SIG-M5 treated with dmso at 0.1 percent for 504 hours (cell line): ENCODE data around the gene RRAS2.
"Not testable (repeated sequence)": the region's sequence is repeated elsewhere in the genome, so short reads cannot be mapped to it uniquely, and the experiment has no call there.

Experiments used
- DNase-seq: peaks from one replicate; lab custom pipeline; 2025; ENCODE audit not compliant: unreplicated experiment; lab: John Stamatoyannopoulos, UW

RRAS2 gene

GRCh38 chr11:14308897-14309387, 50.0 kb downstream of the RRAS2 start:
- no peak for DNase-seq

DNA sequence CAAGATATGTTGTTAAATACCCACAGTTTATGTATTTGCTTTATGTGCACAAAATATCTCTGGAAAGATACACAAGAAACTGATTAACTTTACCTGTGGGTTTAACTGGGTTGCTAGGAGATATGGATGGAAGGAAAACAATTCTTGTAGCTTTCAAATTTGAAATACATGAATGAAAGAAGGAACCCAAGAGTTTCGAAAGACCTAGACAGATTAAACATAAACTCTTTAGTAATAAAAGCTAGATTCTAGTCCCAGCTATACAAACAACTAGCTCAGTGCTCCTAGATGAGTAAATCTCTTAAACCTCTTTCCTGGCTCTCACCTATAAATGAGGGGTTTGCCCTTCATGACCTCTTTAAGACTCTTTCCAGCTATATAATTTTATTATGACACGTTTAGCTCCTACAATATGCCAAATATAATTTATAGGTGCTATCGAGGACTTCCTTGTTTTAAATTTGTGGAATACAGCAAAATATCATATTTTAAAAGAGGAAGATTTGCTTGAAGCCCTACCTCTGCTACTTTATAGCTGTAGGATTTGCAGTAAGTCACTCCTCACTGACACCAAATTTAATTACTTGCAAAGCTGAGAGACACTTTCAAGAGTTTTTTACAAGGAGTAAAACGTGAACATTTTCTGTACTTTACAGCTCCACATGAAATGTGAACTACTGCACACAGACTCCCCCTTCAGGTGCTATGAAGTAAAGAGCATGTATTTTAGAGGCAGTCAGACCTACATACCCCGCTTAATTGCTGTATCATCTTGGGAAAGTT, 50.7 kb downstream of the RRAS2 start:
- peak; percentile 60 for DNase-seq

- no peak for DNase-seq
These were observed 52.5 kb downstream of the RRAS2 start for GRCh38 chr11:14306481-14306880.

DNA sequence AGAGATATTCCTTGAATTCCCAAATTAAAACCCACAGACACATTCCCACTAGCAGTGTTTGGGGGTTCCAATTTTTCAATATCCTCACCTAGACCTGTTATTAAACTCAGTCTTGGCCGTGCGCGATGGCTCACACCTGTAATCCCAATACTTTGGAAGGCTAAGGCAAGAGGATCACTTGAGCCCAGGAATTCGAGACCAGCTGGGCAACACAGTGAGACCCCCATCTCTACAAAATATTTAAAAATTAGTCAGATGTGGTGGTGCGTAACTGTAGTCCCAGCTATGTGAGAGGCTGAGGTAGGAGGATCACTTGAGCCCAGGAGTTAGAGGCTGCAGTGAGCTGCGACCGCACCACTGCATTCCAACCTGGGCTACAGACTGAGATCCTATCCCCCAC, 53.3 kb downstream of the RRAS2 start:
- DNase-seq = no peak

GRCh38 chr11:14304601-14305000, 54.4 kb downstream of the RRAS2 start:
- no peak for DNase-seq

- DNase-seq = peak; percentile 82
These were observed 58.2 kb downstream of the RRAS2 start for GRCh38 chr11:14300661-14301304.

DNA sequence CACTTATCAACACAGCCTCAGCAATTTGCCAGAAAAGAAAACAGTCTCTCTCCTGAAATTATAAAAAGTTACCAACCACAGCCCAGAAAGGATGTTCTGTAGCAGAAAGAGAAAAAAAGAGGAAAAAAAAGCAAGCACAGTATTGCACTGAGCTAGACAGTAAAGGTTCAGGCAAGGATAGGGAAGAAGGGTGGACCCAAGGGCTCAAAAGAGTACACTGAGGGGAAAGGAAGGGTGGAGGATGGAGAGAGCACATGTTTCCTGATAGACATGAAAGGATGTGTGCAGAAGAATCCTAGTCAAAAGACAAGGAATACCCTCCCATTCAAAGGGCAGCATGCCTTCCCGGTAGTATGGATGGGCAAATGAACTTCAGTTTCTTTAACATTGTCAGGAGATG, 59.1 kb downstream of the RRAS2 start:
- DNase-seq = no peak

GRCh38 chr11:14290422-14290821, 68.6 kb downstream of the RRAS2 start:
- no peak for DNase-seq

- peak; percentile 4 for DNase-seq
These were observed 70.6 kb downstream of the RRAS2 start for GRCh38 chr11:14288189-14288935.

GRCh38 chr11:14278869-14279268, 80.1 kb downstream of the RRAS2 start:
- DNase-seq = not testable (repeated sequence)

- DNase-seq = no peak
These were observed 83.9 kb downstream of the RRAS2 start for GRCh38 chr11:14275076-14275475.

DNA sequence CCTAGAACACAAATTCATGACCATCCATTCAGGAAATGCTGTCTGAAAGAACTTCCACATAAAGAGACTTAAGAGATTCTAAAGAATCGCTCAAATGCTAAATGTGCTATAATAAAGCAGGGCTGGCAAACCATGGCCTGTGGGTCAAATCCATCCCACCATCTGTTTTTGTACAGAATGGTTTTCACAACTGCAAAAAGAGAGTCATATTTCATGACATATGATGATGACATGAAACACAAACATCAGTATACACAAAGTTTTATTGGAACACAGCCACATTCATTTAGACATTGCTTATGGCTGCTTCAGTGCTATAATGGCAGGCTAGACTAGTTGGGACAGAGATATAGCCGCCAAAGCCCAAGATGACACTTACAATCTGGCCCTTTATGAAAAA, 85.1 kb downstream of the RRAS2 start:
- DNase-seq = no peak

DNA sequence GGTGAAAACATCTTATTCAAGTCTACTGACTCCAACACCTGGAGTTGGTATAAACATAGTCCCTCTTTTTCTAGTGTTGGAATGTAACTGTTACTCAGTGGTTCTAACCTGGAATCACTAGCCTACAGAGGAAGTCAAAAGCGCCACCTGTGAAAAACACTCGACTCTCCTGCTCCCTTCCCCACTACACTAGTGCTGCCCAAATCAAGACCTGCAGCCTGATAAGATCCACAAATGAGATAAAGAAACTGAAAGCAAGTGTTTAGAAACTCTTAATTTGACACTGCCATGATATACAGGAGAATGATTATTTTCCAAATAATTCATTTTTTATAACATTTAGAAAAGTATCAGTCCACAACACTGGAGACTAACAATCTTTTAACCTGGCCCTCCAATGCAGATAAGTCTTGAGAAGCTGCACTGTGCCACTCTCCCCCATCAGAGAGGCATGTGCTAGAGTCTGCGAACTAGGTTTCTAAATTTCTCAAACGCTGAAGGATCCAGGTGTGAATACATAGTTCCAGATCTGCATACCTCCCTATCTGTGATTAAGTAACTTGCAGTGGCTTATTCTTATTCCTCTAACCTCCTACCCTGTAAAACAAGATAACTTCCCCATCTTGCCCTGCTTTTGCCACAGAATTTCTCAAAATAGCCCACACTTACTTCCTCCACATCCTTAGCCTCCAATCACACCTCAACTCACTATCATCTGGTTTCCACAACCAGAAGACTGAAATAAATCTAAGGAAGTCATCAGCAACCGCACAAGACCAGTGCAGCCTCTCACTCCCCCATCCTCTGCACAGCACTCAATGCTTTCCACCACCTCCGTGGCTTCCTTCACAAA, 88.1 kb downstream of the RRAS2 start:
- peak; percentile 95 for DNase-seq

- no peak for DNase-seq
These were observed 89.0 kb downstream of the RRAS2 start for GRCh38 chr11:14269692-14270573.

GRCh38 chr11:14267861-14268635, 90.9 kb downstream of the RRAS2 start:
- DNase-seq = no peak

GRCh38 chr11:14266622-14267021, 92.4 kb downstream of the RRAS2 start:
- DNase-seq = no peak

DNA sequence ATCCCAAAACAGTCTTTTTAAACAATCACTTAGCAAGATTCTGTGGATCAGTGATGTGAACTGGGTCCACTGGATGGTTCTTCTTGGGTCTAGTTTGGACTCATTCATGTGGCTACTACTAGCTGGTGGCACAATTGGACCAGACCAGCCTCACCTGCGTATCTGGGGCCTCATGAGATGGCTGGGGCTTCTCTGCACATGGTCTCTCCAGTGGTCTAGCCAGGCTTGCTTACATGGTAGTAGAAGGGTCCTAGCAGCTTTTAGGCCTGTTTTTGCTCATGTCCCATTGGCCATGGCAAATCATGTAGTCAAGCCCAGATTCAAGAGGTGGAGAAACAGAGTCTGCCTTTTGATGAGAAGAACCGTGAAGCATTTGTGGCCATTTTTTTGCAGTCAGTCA, 94.0 kb downstream of the RRAS2 start:
- no peak for DNase-seq

GRCh38 chr11:14262271-14262846, 96.6 kb downstream of the RRAS2 start:
- DNase-seq = no peak

GRCh38 chr11:14261066-14261465, 97.9 kb downstream of the RRAS2 start:
- no peak for DNase-seq
